Amniotic stem cell (primary cell): ENCODE results near the gene ERGIC3.

Source experiments
- DNase-seq: peaks from one replicate; lab custom pipeline; 2025; lab: John Stamatoyannopoulos, UW

Gene ERGIC3

GRCh38 chr20:35561671-35562070, 19.8 kb downstream of the ERGIC3 start:
- no peak for DNase-seq

- DNase-seq, result no peak
Measured at GRCh38 chr20:35562541-35563110, 20.7 kb downstream of the ERGIC3 start.

DNA sequence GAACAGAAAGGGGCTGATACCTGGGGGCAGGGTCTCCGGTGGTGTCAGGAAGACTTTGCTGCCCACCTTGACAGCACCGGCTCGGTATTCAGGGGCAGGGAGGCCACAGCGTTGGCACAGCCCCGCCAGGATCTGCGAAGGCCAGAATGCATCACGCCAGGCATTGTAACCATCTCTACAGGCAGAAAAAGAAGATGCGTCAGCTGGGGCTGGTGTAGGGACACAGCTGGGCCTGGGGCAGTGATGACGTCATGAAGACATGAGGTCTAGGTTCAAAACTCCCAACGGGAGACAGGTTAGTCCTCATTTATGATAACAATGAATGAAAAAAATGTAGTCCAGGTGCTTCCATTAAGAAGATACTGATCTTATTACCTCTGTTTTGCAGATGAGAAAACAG, 22.0 kb downstream of the ERGIC3 start:
- no peak for DNase-seq

DNA sequence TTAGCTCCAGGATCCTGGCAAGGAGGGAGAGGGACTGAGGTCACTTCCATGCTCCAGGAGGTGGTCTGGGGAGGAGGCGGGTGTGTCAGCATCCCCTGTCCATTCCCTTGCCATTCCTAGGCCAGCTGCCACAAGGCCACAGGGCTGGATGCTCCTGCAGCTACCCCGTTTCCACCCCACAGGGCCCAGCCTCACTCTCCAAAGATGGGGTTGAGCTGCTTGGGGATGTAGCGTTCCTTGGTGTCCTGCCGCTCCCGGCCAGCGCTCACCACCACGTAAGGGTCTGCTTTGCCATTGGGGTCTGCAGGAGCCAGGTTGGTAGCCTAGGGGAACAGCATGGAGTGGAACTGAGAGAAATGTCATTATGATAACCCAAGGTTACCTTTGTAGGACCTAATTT, 23.0 kb downstream of the ERGIC3 start:
- no peak for DNase-seq

GRCh38 chr20:35568645-35569044, 26.8 kb downstream of the ERGIC3 start:
- no peak for DNase-seq

DNA sequence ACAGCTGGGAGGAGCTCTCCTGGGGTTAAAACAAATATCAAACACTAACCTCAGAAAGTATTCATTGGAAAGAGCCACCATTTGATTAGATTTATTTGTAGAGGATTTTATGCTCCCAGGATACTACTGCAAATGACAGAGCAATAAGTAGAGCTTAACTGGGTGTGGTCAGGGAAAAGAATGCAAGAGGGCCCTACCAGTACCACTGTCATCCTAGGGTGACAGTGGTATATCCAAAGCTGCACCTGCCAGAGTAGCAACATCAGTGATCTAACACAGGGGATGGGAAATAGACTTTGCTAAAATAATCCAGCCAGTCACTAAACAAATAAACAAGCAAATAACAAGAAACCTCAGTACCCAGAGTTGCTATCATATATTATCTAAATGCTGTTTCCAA, 29.7 kb downstream of the ERGIC3 start:
- DNase-seq, result no peak

DNA sequence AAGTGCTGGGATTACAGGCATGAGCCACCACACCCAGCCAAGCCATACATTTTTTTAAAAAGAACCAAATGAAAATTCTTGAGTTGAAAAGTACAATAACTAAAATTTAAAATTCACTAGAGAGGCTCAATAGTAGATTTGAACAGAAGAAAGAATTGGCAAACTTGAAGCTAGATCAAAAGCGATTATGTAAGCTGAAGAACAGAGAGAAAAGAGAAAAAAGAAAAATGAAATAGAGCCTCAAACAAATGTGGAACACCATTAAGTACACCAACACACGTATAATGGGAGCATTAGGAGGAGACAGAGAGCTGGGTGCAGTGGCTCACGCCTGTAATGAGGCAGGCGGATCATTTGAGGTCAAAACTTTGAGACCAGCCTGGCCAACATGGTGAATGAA, 31.0 kb downstream of the ERGIC3 start:
- DNase-seq, result no peak

DNA sequence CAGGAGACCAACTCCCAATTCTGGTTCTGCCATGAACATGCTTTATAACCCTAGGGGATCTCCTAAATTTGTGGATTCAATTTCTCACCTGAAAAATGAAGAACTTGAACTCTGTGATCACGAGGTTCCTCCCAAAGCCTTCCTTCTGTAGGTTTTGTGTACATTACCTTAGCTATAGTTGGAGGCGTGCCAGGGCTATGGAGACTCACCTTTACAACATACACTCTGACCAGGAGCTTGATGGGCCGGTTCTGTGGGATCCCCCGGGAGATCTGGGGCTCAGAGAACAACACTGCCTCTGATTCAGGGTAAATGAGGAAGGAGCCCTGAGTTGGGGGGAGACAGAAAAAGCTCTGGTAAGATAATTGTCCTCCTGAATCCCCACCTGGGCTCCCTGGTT, 34.1 kb downstream of the ERGIC3 start:
- no peak for DNase-seq

DNA sequence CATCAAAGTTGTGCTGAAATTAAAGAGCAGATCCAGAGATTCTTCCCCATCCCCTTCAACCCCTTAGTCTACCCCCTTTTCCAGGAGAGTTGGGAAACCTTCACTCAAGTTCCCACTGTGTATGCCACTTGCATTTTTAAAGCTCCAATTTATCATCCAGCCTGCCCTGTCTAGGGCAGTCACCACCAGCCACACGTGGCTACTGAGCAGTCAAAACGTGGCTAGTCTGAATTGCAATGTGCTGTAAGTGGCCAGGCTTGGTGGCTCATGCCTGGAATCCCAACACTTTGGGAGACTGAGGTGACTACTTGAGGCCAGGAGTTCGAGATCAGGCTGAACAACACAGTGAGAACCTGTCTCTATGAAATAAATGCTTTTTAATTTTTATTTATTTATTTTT, 34.9 kb downstream of the ERGIC3 start:
- no peak for DNase-seq

GRCh38 chr20:35578469-35578868, 36.6 kb downstream of the ERGIC3 start:
- no peak for DNase-seq

DNA sequence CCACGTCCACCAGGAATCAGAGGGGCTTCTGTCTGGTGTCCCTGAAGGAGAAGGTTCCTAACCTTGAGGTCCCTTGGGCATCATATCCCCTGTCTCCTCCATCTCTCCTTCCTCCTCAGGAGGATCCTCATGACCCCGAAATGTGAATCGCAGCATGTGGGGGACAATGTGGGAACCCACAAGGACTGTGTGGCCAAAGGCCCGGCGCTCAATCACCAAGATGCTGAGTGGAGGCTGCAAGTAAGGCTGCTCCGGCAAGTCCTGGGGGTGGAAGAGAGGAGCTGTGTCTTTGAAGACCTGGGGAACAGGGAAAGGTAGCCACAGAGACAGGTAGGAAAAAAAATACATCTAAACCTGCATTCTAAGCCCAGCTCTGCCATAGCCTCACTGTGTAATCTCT, 37.3 kb downstream of the ERGIC3 start:
- DNase-seq, result no peak

GRCh38 chr20:35582131-35582530, 40.3 kb downstream of the ERGIC3 start:
- no peak for DNase-seq

DNA sequence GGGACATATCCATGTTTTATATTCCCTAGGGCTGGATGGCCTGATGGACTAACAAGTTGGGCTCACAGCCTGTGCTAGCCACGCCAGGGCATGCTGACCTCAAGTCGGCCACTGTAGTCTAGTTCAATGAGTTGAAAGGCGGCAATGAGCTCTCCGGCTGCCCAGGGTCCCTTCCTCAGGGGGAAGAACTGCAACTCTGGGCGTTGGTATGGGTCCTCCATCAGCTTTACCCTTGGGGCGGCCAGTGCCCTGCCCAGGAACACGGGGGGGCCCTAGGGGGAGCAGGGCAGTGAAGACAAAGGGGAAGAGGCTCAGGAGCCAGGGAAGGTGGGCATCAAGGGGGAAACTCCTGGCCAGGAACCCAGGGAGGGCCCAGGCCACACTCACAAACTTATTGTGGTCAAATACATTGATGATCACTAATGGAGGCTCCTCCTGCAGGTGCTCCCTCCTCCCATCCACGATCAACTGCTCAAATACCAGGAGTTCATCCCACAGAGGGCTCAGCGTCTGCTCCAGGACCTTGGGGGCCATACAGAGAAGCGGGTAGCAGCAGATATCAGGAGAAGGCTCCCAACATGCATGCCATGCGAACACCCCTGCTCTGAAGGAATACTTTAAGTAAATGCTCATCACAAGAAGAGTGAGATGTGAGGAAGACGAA, 41.0 kb downstream of the ERGIC3 start:
- DNase-seq, result no peak

DNA sequence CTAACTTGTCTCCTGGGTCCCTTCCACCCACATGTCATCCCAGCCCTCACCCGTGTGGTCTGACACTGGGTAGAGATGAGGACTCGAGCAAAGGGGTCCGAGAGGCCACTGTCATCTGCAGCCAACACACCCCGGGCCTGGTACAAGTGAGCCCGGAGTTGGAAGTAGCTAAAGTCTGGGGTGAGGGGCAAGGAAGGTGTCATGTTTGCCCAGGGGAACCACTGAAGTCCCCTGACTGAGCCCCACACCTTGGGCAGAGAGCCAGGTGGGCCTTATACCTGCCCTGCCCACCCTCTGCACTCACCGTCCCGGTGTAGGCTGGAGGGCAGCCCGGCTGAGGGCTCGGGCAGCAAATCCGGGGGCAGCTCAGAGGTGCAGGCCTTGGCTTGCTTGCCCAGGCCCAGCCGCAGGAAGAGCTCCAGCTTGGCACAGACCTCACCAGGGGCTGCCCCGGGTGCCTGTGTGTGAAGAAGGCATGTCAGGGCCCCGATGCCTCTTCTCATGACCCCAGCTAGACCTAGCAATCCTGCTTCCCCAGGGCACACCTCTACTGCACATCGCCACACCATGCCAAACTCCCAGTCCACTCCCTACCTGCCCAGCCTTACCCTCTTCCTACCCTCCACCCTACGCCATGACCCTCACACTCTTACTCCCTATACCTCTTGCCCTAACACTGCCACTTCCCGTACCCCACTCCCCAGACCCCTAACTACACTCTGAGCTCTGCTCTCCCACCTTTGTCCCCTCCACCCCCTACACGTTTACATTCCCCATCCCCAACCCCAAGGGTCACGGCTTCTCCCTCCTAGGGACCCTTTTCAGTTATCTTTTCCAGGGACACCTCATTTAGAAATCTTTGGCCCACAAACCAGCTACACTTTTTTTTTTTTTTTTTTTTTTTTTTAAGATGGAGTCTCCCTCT, 42.0 kb downstream of the ERGIC3 start:
- no peak for DNase-seq

DNA sequence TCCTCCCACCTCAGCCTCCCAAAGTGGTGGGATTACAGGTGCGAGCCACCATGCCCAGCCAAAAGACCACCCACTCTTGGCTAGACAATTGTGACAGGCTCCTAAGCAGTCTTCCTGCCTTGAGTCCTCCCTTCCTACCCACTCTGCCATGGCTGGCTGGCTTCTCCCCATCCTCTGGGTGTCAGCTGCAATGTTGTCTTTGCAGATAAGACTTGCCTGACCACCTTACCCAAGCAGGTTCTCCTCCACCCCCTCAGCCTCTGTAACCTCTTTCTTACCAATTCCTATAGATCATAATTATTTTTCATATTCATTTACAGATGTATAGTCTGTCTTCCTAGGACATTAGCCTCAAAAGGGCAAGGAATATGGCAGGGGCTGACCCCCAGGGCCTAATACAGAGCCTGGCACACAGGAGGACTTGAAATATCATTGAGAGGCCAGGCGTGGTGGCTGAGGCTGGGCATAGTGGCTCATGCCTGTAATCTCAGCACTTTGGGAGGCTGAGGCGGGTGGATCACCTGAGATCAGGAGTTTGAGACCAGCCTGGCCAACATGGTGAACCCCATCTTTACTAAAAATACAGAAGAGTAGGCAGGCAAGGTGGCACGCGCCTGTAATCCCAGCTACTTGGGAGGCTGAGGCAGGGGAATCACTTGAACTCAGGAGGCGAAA, 45.0 kb downstream of the ERGIC3 start:
- no peak for DNase-seq

- no peak for DNase-seq
Measured at GRCh38 chr20:35587436-35587835, 45.6 kb downstream of the ERGIC3 start.

DNA sequence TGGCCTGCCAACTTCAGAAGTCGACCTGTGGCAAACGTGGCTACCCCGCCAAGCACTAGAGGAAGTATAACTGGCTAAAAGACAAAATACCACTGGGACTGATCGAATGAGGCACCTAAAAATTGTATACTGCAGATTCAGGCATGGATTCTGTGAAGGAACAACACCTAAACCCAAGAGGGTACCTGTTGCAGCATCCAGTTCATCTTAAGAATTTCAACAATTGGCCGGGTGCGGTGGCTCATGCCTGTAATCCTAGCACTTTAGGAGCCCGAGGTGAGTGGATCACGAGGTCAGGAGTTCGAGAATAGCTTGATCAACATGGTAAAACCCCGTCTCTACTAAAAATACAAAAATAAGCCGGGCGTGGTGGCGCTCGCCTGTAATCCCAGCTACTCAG, 46.5 kb downstream of the ERGIC3 start:
- DNase-seq, result no peak

DNA sequence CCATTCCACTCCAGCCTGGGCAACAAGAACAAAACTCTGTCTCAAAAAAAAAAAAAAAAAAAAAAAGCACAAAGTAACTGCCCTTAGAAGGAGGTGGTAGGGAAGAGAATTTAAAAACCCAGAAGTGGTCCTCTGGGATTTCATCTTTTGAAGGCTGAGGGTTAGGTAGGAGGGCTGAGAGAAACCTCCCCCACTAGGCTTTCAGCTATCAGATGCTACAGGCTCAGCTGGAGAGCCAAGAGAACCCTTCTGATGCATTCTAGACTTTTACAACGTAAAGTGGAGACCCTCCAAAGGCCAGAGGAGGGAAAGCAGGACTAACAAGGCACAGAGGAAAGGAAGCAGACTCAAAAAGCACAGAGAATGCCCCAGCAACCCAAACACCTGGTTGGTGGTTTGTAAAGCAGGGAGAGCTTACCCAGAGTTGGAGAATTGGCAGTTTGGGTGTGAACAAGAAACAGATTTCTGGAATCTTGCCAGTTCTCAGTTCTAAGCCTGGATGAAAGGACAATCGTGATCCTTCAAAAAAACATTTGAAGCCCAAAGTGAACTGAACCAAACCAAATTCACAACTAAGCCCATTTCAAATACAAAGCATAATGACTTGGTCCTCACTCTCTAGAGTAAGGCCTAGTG, 50.6 kb downstream of the ERGIC3 start:
- no peak for DNase-seq

- DNase-seq, result no peak
Measured at GRCh38 chr20:35595456-35595855, 53.6 kb downstream of the ERGIC3 start.

DNA sequence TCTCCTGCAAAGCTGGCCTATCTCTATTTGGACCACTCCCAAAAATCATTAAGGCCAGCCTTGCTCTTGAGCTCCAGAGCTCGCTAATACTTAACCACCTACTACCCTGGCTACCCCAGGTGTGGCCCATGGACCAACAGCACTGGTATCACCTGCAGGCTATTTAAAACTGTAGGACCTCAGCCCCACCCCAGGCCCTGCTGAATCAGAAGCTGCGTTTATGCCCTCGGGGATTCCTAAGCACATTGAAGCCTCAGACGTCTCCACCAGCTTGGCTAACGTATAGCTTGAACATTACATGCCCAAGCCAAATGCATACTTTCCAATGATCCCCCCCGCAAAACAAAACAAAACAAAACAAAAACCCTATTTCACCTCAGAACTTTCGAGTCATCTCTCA, 54.0 kb downstream of the ERGIC3 start:
- DNase-seq, result no peak

- DNase-seq, result no peak
Measured at GRCh38 chr20:35597186-35597585, 55.3 kb downstream of the ERGIC3 start.

- no peak for DNase-seq
Measured at GRCh38 chr20:35598476-35598875, 56.6 kb downstream of the ERGIC3 start.
